Endodermal cell (in vitro differentiated cells): ENCODE measurements around the gene CCDC171. TPM values are rescaled to one million over a fixed set of nuclear protein-coding genes. Genes with fewer than 3 reads are reported as not detected.
"Not testable (repeated sequence)": the region's sequence is repeated elsewhere in the genome, so short reads cannot be mapped to it uniquely, and the experiment has no call there.

Experiments used
- DNase-seq: peaks from one replicate; pipeline ENCODE4 v3.0.0-alpha.2; 2017
- H3K27ac ChIP-seq: 2 replicates; pipeline ENCODE4 v1.5.1; 2013; ENCODE audit warnings: mild to moderate bottlenecking, low read depth, low read length, moderate library complexity
- H3K27me3 ChIP-seq: 2 replicates; pipeline ENCODE4 v1.6.1; 2013; ENCODE audit warnings: mild to moderate bottlenecking, low read length, moderate library complexity; ENCODE audit not compliant: insufficient read depth, control insufficient read depth, poor library complexity, severe bottlenecking
- H3K36me3 ChIP-seq: 2 replicates; pipeline ENCODE4 v1.7.0; 2013; ENCODE audit warnings: mild to moderate bottlenecking, low read length, moderate library complexity; ENCODE audit not compliant: control insufficient read depth, insufficient read depth
- H3K4me1 ChIP-seq: one replicate; pipeline ENCODE4 v1.7.0; 2013; ENCODE audit warnings: low read length; ENCODE audit not compliant: control insufficient read depth, insufficient read depth
- H3K4me3 ChIP-seq: 2 replicates; pipeline ENCODE4 v1.5.1; 2013; ENCODE audit warnings: mild to moderate bottlenecking, low read length, moderate library complexity
- H3K9ac ChIP-seq: 2 replicates; pipeline ENCODE4 v1.6.1; 2013; ENCODE audit warnings: mild to moderate bottlenecking, low read length, moderate library complexity; ENCODE audit not compliant: poor library complexity, severe bottlenecking; ENCODE audit errors: extremely low read depth
- H3K9me3 ChIP-seq: 2 replicates; pipeline ENCODE4 v1.6.1; 2013; ENCODE audit warnings: mild to moderate bottlenecking, low read length, moderate library complexity; ENCODE audit not compliant: control insufficient read depth
- H3K27ac Mint-ChIP-seq: 2 replicates; pipeline ENCODE4 v1.8.0; 2020; ENCODE audit warnings: mixed read lengths
- H3K27me3 Mint-ChIP-seq: 2 replicates; pipeline ENCODE4 v1.8.0; 2021; ENCODE audit warnings: mild to moderate bottlenecking, mixed read lengths; ENCODE audit not compliant: insufficient read depth
- H3K36me3 Mint-ChIP-seq: 2 replicates; pipeline ENCODE4 v1.8.0; 2020; ENCODE audit warnings: low read depth, mixed read lengths
- H3K4me1 Mint-ChIP-seq: 2 replicates; pipeline ENCODE4 v1.8.0; 2020; ENCODE audit warnings: mixed read lengths
- H3K4me3 Mint-ChIP-seq: 2 replicates; pipeline ENCODE4 v1.8.0; 2020; ENCODE audit warnings: mild to moderate bottlenecking, moderate library complexity, mixed read lengths
- H3K9me3 Mint-ChIP-seq: 2 replicates; pipeline ENCODE4 v1.8.0; 2020; ENCODE audit warnings: mild to moderate bottlenecking, mixed read lengths
- WGBS, 2 experiments: methylation state at CpG; one replicate each; pipeline versions ENCODE4 v1.1.5 to v1.1.7; 2013; ENCODE audit warnings: missing lambda C conversion rate in 2 of 2, mixed read lengths in 1 of 2; ENCODE audit not compliant: insufficient coverage in 1 of 2, insufficient read length in 1 of 2; 5-methylcytosine and 5-hydroxymethylcytosine counted together
- total RNA-seq, 2 donors: library from RNA; stranded (reverse); fragmentation: NEBNext Ultra II Directional in 1 of 2; extraction: Animal tissue kit (Norgen Biotek cat#: 25700) in 1 of 2; gene quantifications; 2 replicates in 1 of 2; 3 replicates in 1 of 2; pipeline ENCODE4 v1.2.1, GENCODE V29; 2021
- TF ChIP-seq, protein P1 (sequence below): fragments of 200-600 bp; sonication (generic); conservative IDR thresholded peaks from 2 replicates; pipeline ENCODE4 v1.5.0; 2021; ENCODE audit warnings: antibody characterized with exemption, mild to moderate bottlenecking

CCDC171 gene
- total RNA-seq, 2 donors from 2014 or later = 6.3 to 6.8 TPM

DNA sequence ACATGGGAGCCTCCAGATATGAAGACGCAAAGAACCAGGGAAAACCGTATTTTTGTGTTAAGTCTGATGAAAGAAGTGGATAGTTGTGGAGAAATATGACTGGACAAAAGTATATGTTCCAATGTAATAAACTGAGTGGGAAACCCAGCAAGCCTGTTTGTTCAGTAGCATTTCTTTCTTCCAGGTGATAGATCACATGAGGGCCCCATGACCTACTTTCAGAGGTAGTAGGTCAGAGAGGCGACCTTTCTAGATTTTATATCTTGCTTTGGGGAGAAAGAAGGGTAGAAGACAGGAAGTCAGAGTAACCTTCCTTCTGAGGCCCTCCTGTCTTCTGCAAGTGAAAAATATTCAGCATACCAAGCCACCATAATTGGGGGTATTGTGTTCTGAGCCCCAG, 31.5 kb downstream of the CCDC171 start:
- TF ChIP-seq, protein P1, sequence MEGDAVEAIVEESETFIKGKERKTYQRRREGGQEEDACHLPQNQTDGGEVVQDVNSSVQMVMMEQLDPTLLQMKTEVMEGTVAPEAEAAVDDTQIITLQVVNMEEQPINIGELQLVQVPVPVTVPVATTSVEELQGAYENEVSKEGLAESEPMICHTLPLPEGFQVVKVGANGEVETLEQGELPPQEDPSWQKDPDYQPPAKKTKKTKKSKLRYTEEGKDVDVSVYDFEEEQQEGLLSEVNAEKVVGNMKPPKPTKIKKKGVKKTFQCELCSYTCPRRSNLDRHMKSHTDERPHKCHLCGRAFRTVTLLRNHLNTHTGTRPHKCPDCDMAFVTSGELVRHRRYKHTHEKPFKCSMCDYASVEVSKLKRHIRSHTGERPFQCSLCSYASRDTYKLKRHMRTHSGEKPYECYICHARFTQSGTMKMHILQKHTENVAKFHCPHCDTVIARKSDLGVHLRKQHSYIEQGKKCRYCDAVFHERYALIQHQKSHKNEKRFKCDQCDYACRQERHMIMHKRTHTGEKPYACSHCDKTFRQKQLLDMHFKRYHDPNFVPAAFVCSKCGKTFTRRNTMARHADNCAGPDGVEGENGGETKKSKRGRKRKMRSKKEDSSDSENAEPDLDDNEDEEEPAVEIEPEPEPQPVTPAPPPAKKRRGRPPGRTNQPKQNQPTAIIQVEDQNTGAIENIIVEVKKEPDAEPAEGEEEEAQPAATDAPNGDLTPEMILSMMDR = no peak
- Histone ChIP-seq H3K36me3 (no peaks in the 10 kb centered on the region), H3K9ac (no peak overlapping the region), H3K9me3 (no peaks in the 10 kb centered on the region), H3K27me3 (no peaks in the 10 kb centered on the region), H3K4me3 (no peak overlapping the region), H3K4me1 (no peaks in the 10 kb centered on the region), H3K27ac (no peak overlapping the region)
- no peak for DNase-seq
- no peaks in the 10 kb centered on the region for H3K4me1 Mint-ChIP-seq
- peaks cover 13% of the 10 kb centered on the region for H3K36me3 Mint-ChIP-seq
- no peak overlapping the region for H3K27ac Mint-ChIP-seq
- H3K4me3 Mint-ChIP-seq = no peak overlapping the region
- H3K27me3 Mint-ChIP-seq = no peaks in the 10 kb centered on the region
- WGBS, 2 experiments = 90 to 100% methylated on average over 1 to 3 of the region's 3 CpGs
- peaks cover 11% of the 10 kb centered on the region for H3K9me3 Mint-ChIP-seq

DNA sequence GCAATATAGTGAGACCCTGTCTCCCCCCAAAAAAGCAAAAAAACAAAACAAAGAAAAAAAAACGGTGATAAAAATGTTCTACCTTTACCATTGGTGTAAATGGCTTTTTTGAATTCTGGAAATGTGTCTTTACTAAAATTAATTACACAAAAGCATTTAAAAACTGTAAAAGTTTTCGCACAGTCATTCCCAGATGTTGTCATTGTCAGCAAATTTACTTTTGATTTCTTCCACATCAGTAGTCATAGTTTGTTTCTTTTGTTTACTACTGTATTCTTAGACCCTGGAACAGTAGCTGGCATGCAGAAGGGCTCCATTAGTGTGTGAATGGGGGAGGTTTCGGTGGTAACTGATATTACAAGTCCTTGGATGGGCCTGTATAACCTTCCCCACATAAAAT, 39.5 kb downstream of the CCDC171 start:
- no peaks in the 10 kb centered on the region for H3K4me1 Mint-ChIP-seq
- peaks cover 12% of the 10 kb centered on the region for H3K36me3 Mint-ChIP-seq
- Histone ChIP-seq H3K4me3 (no peak overlapping the region), H3K9ac (no peak overlapping the region), H3K36me3 (peaks cover 3% of the 10 kb centered on the region), H3K27me3 (no peaks in the 10 kb centered on the region), H3K27ac (no peak overlapping the region), H3K9me3 (no peaks in the 10 kb centered on the region), H3K4me1 (no peaks in the 10 kb centered on the region)
- peaks cover 7% of the 10 kb centered on the region for H3K9me3 Mint-ChIP-seq
- TF ChIP-seq, protein P1 = no peak
- H3K27ac Mint-ChIP-seq = no peak overlapping the region
- WGBS, 2 experiments = 71 to 96% methylated on average over 1 to 2 of the region's 3 CpGs
- H3K4me3 Mint-ChIP-seq = no peak overlapping the region
- no peak for DNase-seq
- no peaks in the 10 kb centered on the region for H3K27me3 Mint-ChIP-seq

DNA sequence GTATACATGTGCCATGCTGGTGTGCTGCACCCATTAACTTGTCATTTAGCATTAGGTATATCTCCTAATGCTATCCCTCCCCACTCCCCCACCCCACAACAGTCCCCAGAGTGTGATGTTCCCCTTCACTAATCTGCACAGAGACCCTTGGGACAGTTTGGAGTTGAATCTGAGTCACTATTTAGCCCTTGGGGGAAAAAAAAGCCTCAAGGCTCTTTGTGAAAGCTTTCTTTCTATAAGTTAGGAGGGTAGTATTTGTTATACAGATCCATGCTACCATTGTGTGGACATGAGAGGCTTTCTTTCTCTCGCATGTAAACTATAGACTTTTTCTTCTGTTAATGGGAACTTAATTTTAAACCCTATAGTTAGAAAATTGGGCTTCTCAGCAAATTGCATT, 40.1 kb downstream of the CCDC171 start:
- H3K27me3 Mint-ChIP-seq, H3K27me3 ChIP-seq, H3K4me1 Mint-ChIP-seq, H3K4me1 ChIP-seq, H3K27ac ChIP-seq, H3K27ac Mint-ChIP-seq, DNase-seq, H3K4me3 ChIP-seq, H3K4me3 Mint-ChIP-seq, H3K36me3 ChIP-seq, H3K9ac ChIP-seq, H3K9me3 ChIP-seq: not testable (repeated sequence)
- WGBS, 2 experiments = 100% methylated on average over 1 of the region's 1 CpG; no CpG with 5 or more reads in 1 of the 2 experiments
- Mint-ChIP-seq H3K36me3 (peaks cover 16% of the 10 kb centered on the region), H3K9me3 (peaks cover 12% of the 10 kb centered on the region)

DNA sequence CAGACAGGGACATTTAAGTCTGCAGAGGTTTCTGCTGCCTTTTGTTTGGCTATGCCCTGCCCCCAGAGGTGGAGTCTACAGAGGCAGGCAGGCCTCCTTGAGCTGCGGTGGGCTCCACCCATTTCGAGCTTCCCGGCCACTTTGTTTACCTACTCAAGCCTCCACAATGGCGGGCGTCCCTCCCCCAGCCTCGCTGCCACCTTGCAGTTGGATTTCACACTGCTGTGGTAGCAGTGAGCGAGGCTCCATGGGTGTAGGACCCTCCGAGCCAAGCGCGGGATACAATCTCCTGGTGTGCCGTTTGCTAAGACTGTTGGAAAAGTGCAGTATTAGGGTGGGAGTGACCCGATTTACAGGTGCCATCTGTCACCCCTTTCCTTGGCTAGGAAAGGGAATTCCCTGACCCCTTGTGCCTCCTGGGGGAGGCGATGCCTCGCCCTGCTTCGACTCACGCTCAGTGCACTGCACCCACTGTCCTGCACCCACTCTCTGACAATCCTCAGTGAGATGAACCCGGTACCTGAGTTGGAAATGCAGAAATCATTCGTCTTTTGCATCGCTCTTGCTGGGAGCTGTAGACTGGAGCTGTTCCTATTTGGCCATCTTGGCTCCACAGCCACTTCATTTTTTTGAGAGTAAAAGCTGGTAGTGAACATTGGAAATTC, 48.0 kb downstream of the CCDC171 start:
- WGBS, 2 experiments = 94 to 95% methylated on average over 12 to 19 of the region's 19 CpGs
- not testable (repeated sequence) for H3K4me1 ChIP-seq, H3K4me3 Mint-ChIP-seq, H3K9ac ChIP-seq, H3K4me1 Mint-ChIP-seq, H3K27me3 Mint-ChIP-seq, H3K9me3 ChIP-seq, DNase-seq, H3K27ac ChIP-seq, H3K27ac Mint-ChIP-seq, H3K4me3 ChIP-seq, H3K27me3 ChIP-seq, H3K36me3 ChIP-seq
- Mint-ChIP-seq H3K36me3 (peaks cover 29% of the 10 kb centered on the region), H3K9me3 (peaks cover 41% of the 10 kb centered on the region)
